HepG2 (cell line): Measurements from ENCODE around the gene MLLT1. TPM values are rescaled to one million over a fixed set of nuclear protein-coding genes. Genes with fewer than 3 reads are reported as not detected.

Source experiments
- ATAC-seq: fragments of 200-7000 bp; cut with Tn5 transposase; 3 replicates; pipeline ENCODE4 v1.9.1; 2020; ENCODE audit warnings: mild to moderate bottlenecking, moderate library complexity
- BruUV-seq: library from RNA; stranded (reverse); fragments of 400-500 nt; replicated peaks from 2 replicates; lab custom pipeline; 2021; lab: Mats Ljungman, UMichigan
- CTCF ChIA-PET: fragments of 300-600 bp; formaldehyde crosslinking; extraction: SDS; loops from one replicate; lab custom pipeline; 2021; ENCODE audit warnings: low total read pairs, inconsistent platforms, low intra/inter-chr PET ratio; lab: Yijun Ruan, JAX
- POLR2A ChIA-PET: fragments of 350-600 bp; sonication (Branson Sonifier 250); formaldehyde crosslinking; loops from one replicate; lab custom pipeline; 2020; ENCODE audit warnings: antibody characterized with exemption, inconsistent platforms; lab: Yijun Ruan, JAX
- DNase-seq: peaks from one replicate; pipeline ENCODE4 v3.0.0-alpha.2; 2015; ENCODE audit warnings: low spot score
- FAIRE-seq: peaks from 3 replicates; lab custom pipeline; 2011; peaks lifted over from hg19 to GRCh38; lab: Jason Lieb, UNC
- H2AFZ ChIP-seq: one replicate; pipeline ENCODE4 v1.6.1; 2011; ENCODE audit warnings: low read length, inconsistent platforms
- H3K27ac ChIP-seq: fragments of 300-600 bp; 3 replicates; pipeline ENCODE4 v1.8.0; 2011; ENCODE audit warnings: mixed run types, mild to moderate bottlenecking, mixed read lengths, low read length, inconsistent platforms; ENCODE audit not compliant: insufficient read depth; ENCODE audit errors: extremely low read length
- H3K27me3 ChIP-seq, 2 experiments: fragments of 200-600 bp in 1 of 2; 2 replicates in 1 of 2; 3 replicates in 1 of 2; pipeline versions ENCODE4 v1.6.0 to v1.8.0; 2011; ENCODE audit warnings: low read length in 2 of 2, mild to moderate bottlenecking in 2 of 2, moderate library complexity in 2 of 2, inconsistent platforms in 1 of 2; ENCODE audit not compliant: insufficient read depth in 2 of 2, control insufficient read depth in 1 of 2
- H3K36me3 ChIP-seq, 2 experiments: fragments of 200-600 bp in 1 of 2; replicated peaks in 1 of 2; 2 replicates in 1 of 2; 3 replicates in 1 of 2; pipeline versions ENCODE4 v1.5.1 to v1.8.0; 2011; ENCODE audit warnings: low read length in 2 of 2, inconsistent platforms in 1 of 2; ENCODE audit not compliant: insufficient read depth in 2 of 2, control insufficient read depth in 1 of 2
- H3K4me1 ChIP-seq: 2 replicates; pipeline ENCODE4 v1.5.1; 2012; ENCODE audit warnings: low read length, inconsistent platforms; ENCODE audit not compliant: insufficient read depth
- H3K4me2 ChIP-seq: 2 replicates; pipeline ENCODE4 v1.6.0; 2011; ENCODE audit warnings: low read depth, low read length, inconsistent platforms
- H3K4me3 ChIP-seq, 3 experiments: fragments of 200-600 bp in 1 of 3; sonication (generic), shearing (Covaris generic) in 1 of 3; replicated peaks in 1 of 3; 2 replicates each; pipeline ENCODE4 v1.5.1; 2011 to 2016; ENCODE audit warnings: low read length in 3 of 3, inconsistent platforms in 2 of 3, low read depth in 2 of 3, mild to moderate bottlenecking in 2 of 3, control low read depth in 1 of 3, mixed read lengths in 1 of 3; ENCODE audit not compliant: insufficient read depth in 1 of 3
- H3K79me2 ChIP-seq: one replicate; pipeline ENCODE4 v1.6.1; 2011; ENCODE audit warnings: low read length, inconsistent platforms; ENCODE audit not compliant: insufficient read depth
- H3K9ac ChIP-seq: 2 replicates; pipeline ENCODE4 v1.6.0; 2011; ENCODE audit warnings: mild to moderate bottlenecking, low read depth, low read length, inconsistent platforms; ENCODE audit not compliant: insufficient read depth
- H3K9me3 ChIP-seq: 2 replicates; pipeline ENCODE4 v1.5.1; 2012; ENCODE audit warnings: mild to moderate bottlenecking, low read length
- H4K20me1 ChIP-seq: 2 replicates; pipeline ENCODE4 v1.6.0; 2011; ENCODE audit warnings: inconsistent platforms, mild to moderate bottlenecking, low read length, moderate library complexity; ENCODE audit not compliant: insufficient read depth
- CEBPZ ChIP-seq: IDR thresholded peaks from 2 replicates; pipeline ENCODE4 v1.6.1; 2012; ENCODE audit warnings: low read length, improper control_type of control experiment
- EHMT2 ChIP-seq: fragments of 200-600 bp; sonication (generic); IDR thresholded peaks from 2 replicates; pipeline ENCODE4 v1.7.0; 2017; ENCODE audit warnings: antibody characterized with exemption, low read depth, low read length, borderline replicate concordance
- EP300 ChIP-seq, 3 experiments: sonication (generic) in 1 of 3; formaldehyde crosslinking in 1 of 3; IDR thresholded peaks; 2 replicates each; pipeline versions ENCODE4 v1.5.1 to v1.6.1; 2011 to 2020; ENCODE audit warnings: low read depth in 2 of 3, low read length in 2 of 3, borderline replicate concordance in 1 of 3, improper control_type of control experiment in 1 of 3, mild to moderate bottlenecking in 1 of 3, missing genetic modification reagents in 1 of 3, moderate library complexity in 1 of 3
- GPN1 ChIP-seq: sonication (generic); formaldehyde crosslinking; IDR thresholded peaks from 2 replicates; pipeline ENCODE4 v1.5.1; 2020; ENCODE audit warnings: missing genetic modification reagents, borderline replicate concordance
- HOXA5 ChIP-seq: sonication (generic); formaldehyde crosslinking; IDR thresholded peaks from 2 replicates; pipeline ENCODE4 v1.4.0; 2020; ENCODE audit warnings: missing genetic modification reagents
- KLF9 ChIP-seq: IDR thresholded peaks from 2 replicates; pipeline ENCODE4 v1.6.1; 2016; ENCODE audit warnings: low read depth
- MYNN ChIP-seq: sonication (generic); formaldehyde crosslinking; IDR thresholded peaks from 2 replicates; pipeline ENCODE4 v1.4.0; 2020; ENCODE audit warnings: mild to moderate bottlenecking, low read depth, missing genetic modification reagents
- NFKBIZ ChIP-seq: IDR thresholded peaks from 2 replicates; pipeline ENCODE4 v1.6.1; 2018; ENCODE audit warnings: missing genetic modification reagents, missing compliant biosample characterization
- NR2F6 ChIP-seq, 2 experiments: IDR thresholded peaks; 2 replicates each; pipeline ENCODE4 v1.6.1; 2016; ENCODE audit warnings: antibody characterized with exemption in 1 of 2, mild to moderate bottlenecking in 1 of 2
- SP4 ChIP-seq: sonication (generic); formaldehyde crosslinking; IDR thresholded peaks from 2 replicates; pipeline ENCODE4 v1.8.1; 2023; ENCODE audit warnings: mild to moderate bottlenecking, missing genetic modification reagents
- SRSF9 ChIP-seq: fragments of 200-400 bp; formaldehyde crosslinking; IDR thresholded peaks from 2 replicates; pipeline ENCODE4 v1.6.1; 2018; ENCODE audit warnings: borderline replicate concordance, mild to moderate bottlenecking, low read depth, low read length; ENCODE audit not compliant: insufficient read depth, poor library complexity, severe bottlenecking
- TRAFD1 ChIP-seq: sonication (generic); formaldehyde crosslinking; IDR thresholded peaks from 2 replicates; pipeline ENCODE4 v1.5.1; 2020; ENCODE audit warnings: missing genetic modification reagents, mild to moderate bottlenecking, borderline replicate concordance
- TRIM24 ChIP-seq: sonication (generic); formaldehyde crosslinking; IDR thresholded peaks from 2 replicates; pipeline ENCODE4 v1.8.0; 2022; ENCODE audit warnings: mild to moderate bottlenecking, missing genetic modification reagents
- ZNF251 ChIP-seq: sonication (generic); formaldehyde crosslinking; IDR thresholded peaks from 2 replicates; pipeline ENCODE4 v1.9.0; 2021; ENCODE audit warnings: mild to moderate bottlenecking, missing genetic modification reagents
- ZNF605 ChIP-seq: sonication (generic); formaldehyde crosslinking; IDR thresholded peaks from 2 replicates; pipeline ENCODE4 v1.8.0; 2022; ENCODE audit warnings: mild to moderate bottlenecking, missing genetic modification reagents
- ZSCAN29 ChIP-seq: sonication (generic); formaldehyde crosslinking; conservative IDR thresholded peaks from 2 replicates; pipeline ENCODE4 v1.4.0; 2020; ENCODE audit warnings: mild to moderate bottlenecking, missing genetic modification reagents
- WGBS: methylation state at CpG from one replicate; pipeline ENCODE4 v1.1.6; 2017; ENCODE audit warnings: low lambda C conversion rate; 5-methylcytosine and 5-hydroxymethylcytosine counted together
- in situ Hi-C: cut with HindIII; loops from 2 replicates; pipeline ENCODE4 v1.10.0; 2017; ENCODE audit warnings: low pct_unique_long_range_greater_than_20kb; ENCODE audit not compliant: extremely low pct_ligation_motif_present
- intact Hi-C: fragments of 100-400 bp; cut with micrococcal nuclease; formaldehyde crosslinking; loops from one replicate; pipeline ENCODE4 v1.10.0; 2022; ENCODE audit not compliant: unreplicated experiment
- polyA plus RNA-seq, 8 experiments: library from polyadenylated mRNA; depleted of rRNA in 3 of 8; stranded (reverse) in 7 of 8; unstranded in 1 of 8; fragments of >200 nt; fragmentation: Illumina TruSeq in 4 of 8; extraction: Trizol in 4 of 8; gene quantifications; 2 replicates each; pipeline versions ENCODE4 v1.2.1 to v1.2.3, GENCODE V29; 2011 to 2016; ENCODE audit warnings: low read depth in 4 of 8, missing spikeins in 1 of 8, mixed read lengths in 1 of 8; ENCODE audit not compliant: insufficient read depth in 1 of 8
- total RNA-seq, 5 experiments: library from RNA; depleted of rRNA; stranded (reverse); fragments of >200 nt; fragmentation: Illumina TruSeq; extraction: Trizol; gene quantifications; 2 replicates each; pipeline ENCODE4 v1.2.3, GENCODE V29; 2016; ENCODE audit warnings: low read depth in 1 of 5
- TF ChIP-seq, protein P1 (sequence below): sonication (generic); formaldehyde crosslinking; IDR thresholded peaks from 2 replicates; pipeline ENCODE4 v1.5.0; 2020; ENCODE audit warnings: mild to moderate bottlenecking, missing genetic modification reagents, borderline replicate concordance

The MLLT1 gene
- total and polyA plus RNA-seq, 2 of the 13 experiments (the other 11 are each of a cell fraction or from before 2014, with no cell fraction given), result 11.7 to 12.2 TPM

- no TSS peak for BruUV-seq
- FAIRE-seq (no peak), DNase-seq (no peak), ATAC-seq (no peak)
- H3K36me3 ChIP-seq, result no peaks in the 10 kb centered on the region
- POLR2A ChIA-PET, result no interaction called here
- H4K20me1 ChIP-seq, result no peaks in the 10 kb centered on the region
- H3K4me3 ChIP-seq, result no peak overlapping the region
- 100% methylated on average over 5 of the region's 5 CpGs for WGBS
- H2AFZ ChIP-seq, result no peak overlapping the region
- in situ Hi-C loops (no loop called here), intact Hi-C loops (no loop called here)
- TF ChIP-seq NFKBIZ (CRISPR knock-in tag) (no peak), KLF9 (CRISPR knock-in tag) (no peak), SP4 (CRISPR knock-in tag) (no peak), NR2F6 (IDR thresholded peaks at IDR 0.05) (no peak), NR2F6 (CRISPR knock-in tag; IDR thresholded peaks at IDR 0.05) (no peak), SRSF9 (no peak), ZSCAN29 (CRISPR knock-in tag) (no peak), TRIM24 (CRISPR knock-in tag) (no peak), EP300 (IDR thresholded peaks at IDR 0.05; ENCODE audit: low read depth in 2 of 2, low read length in 2 of 2) (no peak), EP300 (CRISPR knock-in tag; IDR thresholded peaks at IDR 0.05; ENCODE audit: borderline replicate concordance) (no peak), MYNN (CRISPR knock-in tag) (no peak), ZNF251 (CRISPR knock-in tag) (no peak), GPN1 (no peak), CEBPZ (no peak), TRAFD1 (CRISPR knock-in tag) (no peak), EHMT2 (no peak), HOXA5 (CRISPR knock-in tag) (no peak), ZNF605 (CRISPR knock-in tag) (no peak)
- TF ChIP-seq, protein P1, sequence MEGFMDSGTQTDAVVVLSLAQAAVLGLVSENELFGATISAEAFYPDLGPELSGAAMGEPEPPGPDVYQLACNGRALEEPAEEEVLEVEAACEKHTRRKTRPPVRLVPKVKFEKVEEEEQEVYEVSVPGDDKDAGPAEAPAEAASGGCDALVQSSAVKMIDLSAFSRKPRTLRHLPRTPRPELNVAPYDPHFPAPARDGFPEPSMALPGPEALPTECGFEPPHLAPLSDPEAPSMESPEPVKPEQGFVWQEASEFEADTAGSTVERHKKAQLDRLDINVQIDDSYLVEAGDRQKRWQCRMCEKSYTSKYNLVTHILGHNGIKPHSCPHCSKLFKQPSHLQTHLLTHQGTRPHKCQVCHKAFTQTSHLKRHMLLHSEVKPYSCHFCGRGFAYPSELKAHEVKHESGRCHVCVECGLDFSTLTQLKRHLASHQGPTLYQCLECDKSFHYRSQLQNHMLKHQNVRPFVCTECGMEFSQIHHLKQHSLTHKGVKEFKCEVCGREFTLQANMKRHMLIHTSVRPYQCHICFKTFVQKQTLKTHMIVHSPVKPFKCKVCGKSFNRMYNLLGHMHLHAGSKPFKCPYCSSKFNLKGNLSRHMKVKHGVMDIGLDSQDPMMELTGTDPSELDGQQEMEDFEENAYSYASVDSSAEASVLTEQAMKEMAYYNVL (CRISPR knock-in tag), result no peak
- peaks cover 12% of the 10 kb centered on the region for H3K79me2 ChIP-seq
- CTCF ChIA-PET, result no interaction called here
- H3K27me3 ChIP-seq, result no peaks in the 10 kb centered on the region
- no peak overlapping the region for H3K4me2 ChIP-seq
- peaks cover 13% of the 10 kb centered on the region for H3K4me1 ChIP-seq
- no peaks in the 10 kb centered on the region for H3K9me3 ChIP-seq
- no peak overlapping the region for H3K27ac ChIP-seq
- H3K9ac ChIP-seq, result no peak overlapping the region
Measured at GRCh38 chr19:6196361-6196760, 83.4 kb downstream of the MLLT1 start.
